Mesothelial cell of epicardium (in vitro differentiated cells): ENCODE results near the gene TRPM3. TPM values are rescaled to one million over a fixed set of nuclear protein-coding genes. Genes with fewer than 3 reads are reported as not detected.

Experiments
- DNase-seq, 2 experiments: peaks; one replicate each; pipeline ENCODE4 v3.0.0; 2021; ENCODE audit warnings: low spot score in 2 of 2; ENCODE audit not compliant: unreplicated experiment in 2 of 2
- H3K27ac Mint-ChIP-seq: 2 replicates; pipeline ENCODE4 v1.8.0; 2021; ENCODE audit warnings: mixed read lengths
- H3K27me3 Mint-ChIP-seq: 2 replicates; pipeline ENCODE4 v1.8.0; 2021; ENCODE audit warnings: low read depth, mixed read lengths
- H3K36me3 Mint-ChIP-seq: 2 replicates; pipeline ENCODE4 v1.8.0; 2021; ENCODE audit warnings: mixed read lengths
- H3K4me1 Mint-ChIP-seq: 2 replicates; pipeline ENCODE4 v1.8.0; 2021; ENCODE audit warnings: mixed read lengths
- H3K4me3 Mint-ChIP-seq: 2 replicates; pipeline ENCODE4 v1.8.0; 2021; ENCODE audit warnings: mild to moderate bottlenecking, moderate library complexity, mixed read lengths
- H3K9me3 Mint-ChIP-seq: 2 replicates; pipeline ENCODE4 v1.8.0; 2021; ENCODE audit warnings: mixed read lengths
- CTCF ChIP-seq: fragments of 200-600 bp; sonication (generic); IDR thresholded peaks from one replicate; pipeline ENCODE4 v1.5.0; 2021; ENCODE audit warnings: antibody characterized with exemption; ENCODE audit not compliant: unreplicated experiment
- total RNA-seq: library from RNA; stranded (reverse); gene quantifications from 3 replicates; pipeline ENCODE4 v1.2.1, GENCODE V29; 2021

TRPM3 gene
- total RNA-seq, 1 donor from 2014 or later: 1.6 TPM

GRCh38 chr9:70859694-70860093 lies 261.7 kb downstream of the TRPM3 start:
- H3K27ac Mint-ChIP-seq: no peak overlapping the region
- H3K36me3 Mint-ChIP-seq: no peaks in the 10 kb centered on the region
- DNase-seq: no peak
- H3K27me3 Mint-ChIP-seq: no peaks in the 10 kb centered on the region
- no peaks in the 10 kb centered on the region for H3K4me1 Mint-ChIP-seq
- H3K9me3 Mint-ChIP-seq: no peaks in the 10 kb centered on the region
- no peak for TF ChIP-seq CTCF
- H3K4me3 Mint-ChIP-seq: no peak overlapping the region

- DNase-seq: no peak
- Mint-ChIP-seq H3K4me1 (peaks cover 12% of the 10 kb centered on the region), H3K27ac (no peak overlapping the region), H3K9me3 (no peaks in the 10 kb centered on the region), H3K27me3 (no peaks in the 10 kb centered on the region), H3K4me3 (no peak overlapping the region), H3K36me3 (no peaks in the 10 kb centered on the region)
- no peak for TF ChIP-seq CTCF
Measured at GRCh38 chr9:70856411-70856810, 265.0 kb downstream of the TRPM3 start.

GRCh38 chr9:70852711-70853240 lies 268.6 kb downstream of the TRPM3 start:
- no peak for TF ChIP-seq CTCF
- Mint-ChIP-seq H3K9me3 (peaks cover 6% of the 10 kb centered on the region), H3K27ac (no peak overlapping the region), H3K4me3 (no peak overlapping the region), H3K27me3 (no peaks in the 10 kb centered on the region), H3K4me1 (peaks cover 22% of the 10 kb centered on the region), H3K36me3 (no peaks in the 10 kb centered on the region)
- DNase-seq: no peak

GRCh38 chr9:70840266-70840665 lies 281.2 kb downstream of the TRPM3 start:
- no peaks in the 10 kb centered on the region for H3K9me3 Mint-ChIP-seq
- no peak overlapping the region for H3K4me3 Mint-ChIP-seq
- no peaks in the 10 kb centered on the region for H3K27me3 Mint-ChIP-seq
- no peak for TF ChIP-seq CTCF
- no peaks in the 10 kb centered on the region for H3K4me1 Mint-ChIP-seq
- H3K27ac Mint-ChIP-seq: no peak overlapping the region
- no peaks in the 10 kb centered on the region for H3K36me3 Mint-ChIP-seq
- no peak for DNase-seq

- no peaks in the 10 kb centered on the region for H3K4me1 Mint-ChIP-seq
- H3K9me3 Mint-ChIP-seq: no peaks in the 10 kb centered on the region
- no peak for TF ChIP-seq CTCF
- no peak overlapping the region for H3K4me3 Mint-ChIP-seq
- DNase-seq: no peak
- H3K27me3 Mint-ChIP-seq: no peaks in the 10 kb centered on the region
- H3K27ac Mint-ChIP-seq: no peak overlapping the region
- H3K36me3 Mint-ChIP-seq: no peaks in the 10 kb centered on the region
Measured at GRCh38 chr9:70835323-70835722, 286.1 kb downstream of the TRPM3 start.

- Mint-ChIP-seq H3K4me1 (no peaks in the 10 kb centered on the region), H3K9me3 (no peaks in the 10 kb centered on the region), H3K27ac (no peak overlapping the region), H3K27me3 (no peaks in the 10 kb centered on the region), H3K4me3 (no peak overlapping the region), H3K36me3 (no peaks in the 10 kb centered on the region)
- no peak for TF ChIP-seq CTCF
- DNase-seq: no peak
Measured at GRCh38 chr9:70832492-70832891, 288.9 kb downstream of the TRPM3 start.
